HepG2 (cell line): ENCODE data around the gene ZFPM1. TPM values are rescaled to one million over a fixed set of nuclear protein-coding genes. Genes with fewer than 3 reads are reported as not detected.

Experiments used
- GTF2F1 ChIP-seq: fragments of 150-350 bp; IDR thresholded peaks from 2 replicates; pipeline ENCODE4 v1.6.1; 2014; ENCODE audit warnings: low read length
- HDAC6 ChIP-seq: fragments of 200-600 bp; sonication (generic); IDR thresholded peaks from 2 replicates; pipeline ENCODE4 v1.7.0; 2017; ENCODE audit warnings: mild to moderate bottlenecking, antibody characterized with exemption, low read length, low read depth
- HNRNPL ChIP-seq: fragments of 200-400 bp; formaldehyde crosslinking; IDR thresholded peaks from 2 replicates; pipeline ENCODE4 v1.6.1; 2017; ENCODE audit warnings: mild to moderate bottlenecking, low read depth, low read length
- HNRNPUL1 ChIP-seq: fragments of 200-400 bp; formaldehyde crosslinking; IDR thresholded peaks from 2 replicates; pipeline ENCODE4 v1.6.1; 2017; ENCODE audit warnings: low read depth, mild to moderate bottlenecking, low read length, moderate library complexity
- JUN ChIP-seq: sonication (generic); formaldehyde crosslinking; IDR thresholded peaks from 2 replicates; pipeline ENCODE4 v1.4.0; 2020; ENCODE audit warnings: mild to moderate bottlenecking, missing genetic modification reagents
- JUNB ChIP-seq: sonication (generic); formaldehyde crosslinking; IDR thresholded peaks from 2 replicates; pipeline ENCODE4 v1.8.0; 2022; ENCODE audit warnings: missing genetic modification reagents, mild to moderate bottlenecking, borderline replicate concordance
- MBD4 ChIP-seq: IDR thresholded peaks from 2 replicates; pipeline ENCODE4 v1.6.1; 2012; ENCODE audit warnings: low read length, inconsistent platforms, borderline replicate concordance
- PHF8 ChIP-seq: sonication (generic); formaldehyde crosslinking; IDR thresholded peaks from 2 replicates; pipeline ENCODE4 v1.5.0; 2020; ENCODE audit warnings: missing genetic modification reagents
- SRY ChIP-seq: sonication (generic); formaldehyde crosslinking; IDR thresholded peaks from 2 replicates; pipeline ENCODE4 v1.8.0; 2022; ENCODE audit warnings: mild to moderate bottlenecking, missing genetic modification reagents
- STAT6 ChIP-seq: sonication (generic); formaldehyde crosslinking; IDR thresholded peaks from 2 replicates; pipeline ENCODE4 v1.4.0; 2020; ENCODE audit warnings: missing genetic modification reagents, mild to moderate bottlenecking, borderline replicate concordance
- ZBTB14 ChIP-seq: sonication (generic); formaldehyde crosslinking; IDR thresholded peaks from 2 replicates; pipeline ENCODE4 v1.4.0; 2020; ENCODE audit warnings: missing genetic modification reagents
- ZNF234 ChIP-seq: sonication (generic); formaldehyde crosslinking; conservative IDR thresholded peaks from 2 replicates; pipeline ENCODE4 v1.5.1; 2020; ENCODE audit warnings: mild to moderate bottlenecking, missing genetic modification reagents
- ZNF274 ChIP-seq: sonication (generic); formaldehyde crosslinking; IDR thresholded peaks from 2 replicates; pipeline ENCODE4 v1.5.1; 2020; ENCODE audit warnings: mild to moderate bottlenecking, missing genetic modification reagents
- ZNF496 ChIP-seq: sonication (generic); formaldehyde crosslinking; IDR thresholded peaks from 2 replicates; pipeline ENCODE4 v1.8.1; 2023; ENCODE audit warnings: mild to moderate bottlenecking, moderate library complexity, missing genetic modification reagents; ENCODE audit not compliant: insufficient replicate concordance
- ZNF543 ChIP-seq: sonication (generic); formaldehyde crosslinking; IDR thresholded peaks from 2 replicates; pipeline ENCODE4 v1.4.0; 2020; ENCODE audit warnings: mild to moderate bottlenecking, missing genetic modification reagents
- ZNF577 ChIP-seq: sonication (generic); formaldehyde crosslinking; IDR thresholded peaks from 2 replicates; pipeline ENCODE4 v1.4.0; 2020; ENCODE audit warnings: mild to moderate bottlenecking, low read depth, missing genetic modification reagents, borderline replicate concordance
- ZNF703 ChIP-seq: sonication (generic); formaldehyde crosslinking; IDR thresholded peaks from 2 replicates; pipeline ENCODE4 v1.5.1; 2020; ENCODE audit warnings: missing genetic modification reagents, mild to moderate bottlenecking, moderate library complexity, borderline replicate concordance
- ZNF766 ChIP-seq: sonication (generic); formaldehyde crosslinking; IDR thresholded peaks from 2 replicates; pipeline ENCODE4 v1.5.0; 2020; ENCODE audit warnings: missing genetic modification reagents, borderline replicate concordance
- ZNF800 ChIP-seq: sonication (generic); formaldehyde crosslinking; IDR thresholded peaks from 2 replicates; pipeline ENCODE4 v1.4.0; 2020; ENCODE audit warnings: missing genetic modification reagents
- ZNF816 ChIP-seq: sonication (generic); formaldehyde crosslinking; IDR thresholded peaks from 2 replicates; pipeline ENCODE4 v1.8.0; 2022; ENCODE audit warnings: missing genetic modification reagents, mild to moderate bottlenecking, borderline replicate concordance
- ZNF878 ChIP-seq: sonication (generic); formaldehyde crosslinking; IDR thresholded peaks from 2 replicates; pipeline ENCODE4 v1.8.1; 2023; ENCODE audit warnings: mild to moderate bottlenecking, missing genetic modification reagents, moderate library complexity
- polyA plus RNA-seq, 8 experiments: library from polyadenylated mRNA; depleted of rRNA in 3 of 8; stranded (reverse) in 7 of 8; unstranded in 1 of 8; fragments of >200 nt; fragmentation: Illumina TruSeq in 4 of 8; extraction: Trizol in 4 of 8; gene quantifications; 2 replicates each; pipeline versions ENCODE4 v1.2.1 to v1.2.3, GENCODE V29; 2011 to 2016; ENCODE audit warnings: low read depth in 4 of 8, missing spikeins in 1 of 8, mixed read lengths in 1 of 8; ENCODE audit not compliant: insufficient read depth in 1 of 8
- total RNA-seq, 5 experiments: library from RNA; depleted of rRNA; stranded (reverse); fragments of >200 nt; fragmentation: Illumina TruSeq; extraction: Trizol; gene quantifications; 2 replicates each; pipeline ENCODE4 v1.2.3, GENCODE V29; 2016; ENCODE audit warnings: low read depth in 1 of 5
- TF ChIP-seq, protein P1 (sequence below): IDR thresholded peaks from 2 replicates; pipeline ENCODE4 v1.6.1; 2016; ENCODE audit warnings: low read depth, control low read depth

The ZFPM1 gene
- total and polyA plus RNA-seq, 2 of the 13 experiments (the other 11 are each of a cell fraction or from before 2014, with no cell fraction given), result 1.3 to 3.8 TPM

GRCh38 chr16:88504489-88505404, 51.7 kb downstream of the ZFPM1 start (continued):
- TF ChIP-seq HNRNPL (peak; percentile 92), GTF2F1 (no peak), ZNF703 (no peak), SRY (CRISPR knock-in tag) (no peak), ZNF234 (CRISPR knock-in tag) (no peak), ZNF577 (peak; percentile 63; the same call in 1 of the 2 replicates), HNRNPUL1 (no peak), ZNF274 (CRISPR knock-in tag) (peak; percentile 67), ZNF766 (CRISPR knock-in tag) (peak; percentile 90; the same call in 1 of the 2 replicates), ZNF878 (peak; percentile 79; the same call in 1 of the 2 replicates), STAT6 (CRISPR knock-in tag) (peak; percentile 98), JUNB (CRISPR knock-in tag) (no peak), JUN (CRISPR knock-in tag) (no peak; the same call in 1 of the 2 replicates), HDAC6 (no peak), ZNF816 (CRISPR knock-in tag) (peak; percentile 78; the same call in 1 of the 2 replicates), ZNF543 (CRISPR knock-in tag) (no peak), PHF8 (CRISPR knock-in tag) (peak; percentile 75), ZBTB14 (no peak), ZNF800 (CRISPR knock-in tag) (peak; percentile 87), ZNF496 (CRISPR knock-in tag) (no peak), MBD4 (no peak)
- TF ChIP-seq, protein P1, sequence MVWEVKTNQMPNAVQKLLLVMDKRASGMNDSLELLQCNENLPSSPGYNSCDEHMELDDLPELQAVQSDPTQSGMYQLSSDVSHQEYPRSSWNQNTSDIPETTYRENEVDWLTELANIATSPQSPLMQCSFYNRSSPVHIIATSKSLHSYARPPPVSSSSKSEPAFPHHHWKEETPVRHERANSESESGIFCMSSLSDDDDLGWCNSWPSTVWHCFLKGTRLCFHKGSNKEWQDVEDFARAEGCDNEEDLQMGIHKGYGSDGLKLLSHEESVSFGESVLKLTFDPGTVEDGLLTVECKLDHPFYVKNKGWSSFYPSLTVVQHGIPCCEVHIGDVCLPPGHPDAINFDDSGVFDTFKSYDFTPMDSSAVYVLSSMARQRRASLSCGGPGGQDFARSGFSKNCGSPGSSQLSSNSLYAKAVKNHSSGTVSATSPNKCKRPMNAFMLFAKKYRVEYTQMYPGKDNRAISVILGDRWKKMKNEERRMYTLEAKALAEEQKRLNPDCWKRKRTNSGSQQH (CRISPR knock-in tag), result peak; percentile 74
